ENCODE data around the gene PRSS36.
"Not testable (repeated sequence)": the region's sequence is repeated elsewhere in the genome, so short reads cannot be mapped to it uniquely, and the experiment has no call there.

Gene PRSS36

DNA sequence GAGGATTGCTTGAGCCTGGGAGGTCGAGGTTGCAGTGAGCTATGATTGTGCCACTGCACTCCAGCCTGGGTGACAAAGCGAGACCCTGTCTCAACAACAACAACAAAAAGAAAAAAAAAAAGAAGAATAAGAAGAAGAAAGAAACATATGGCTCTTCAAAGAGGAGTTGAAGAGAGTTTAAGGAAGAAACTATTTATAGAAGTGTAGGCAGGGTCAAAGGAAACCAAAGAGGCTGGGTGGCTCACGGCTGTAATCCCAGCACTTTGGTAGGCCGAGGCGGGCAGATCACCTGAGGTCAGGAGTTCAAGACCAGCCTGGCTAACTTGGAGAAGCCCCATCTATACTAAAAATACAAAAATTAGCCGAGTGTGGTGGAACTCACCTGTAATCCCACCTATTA is 1.1 kb upstream of the PRSS36 start:
- not testable (repeated sequence) for H3K27me3 ChIP-seq (ENCODE audit: control insufficient read depth, insufficient read depth, low read length); H3K4me3 ChIP-seq (ENCODE audit: low read length); DNase-seq (ENCODE audit: low read depth, low spot score); H3K4me1 ChIP-seq (ENCODE audit: control insufficient read depth, insufficient read depth, low read length); H3K36me3 ChIP-seq (ENCODE audit: control insufficient read depth, insufficient read depth, low read length); H3K27ac ChIP-seq (ENCODE audit: low read length); H3K9me3 ChIP-seq (ENCODE audit: control insufficient read depth, insufficient read depth, low read length)
- WGBS (ENCODE audit: insufficient coverage, insufficient read length): no CpG with 5 or more reads among the region's 6 CpGs

DNA sequence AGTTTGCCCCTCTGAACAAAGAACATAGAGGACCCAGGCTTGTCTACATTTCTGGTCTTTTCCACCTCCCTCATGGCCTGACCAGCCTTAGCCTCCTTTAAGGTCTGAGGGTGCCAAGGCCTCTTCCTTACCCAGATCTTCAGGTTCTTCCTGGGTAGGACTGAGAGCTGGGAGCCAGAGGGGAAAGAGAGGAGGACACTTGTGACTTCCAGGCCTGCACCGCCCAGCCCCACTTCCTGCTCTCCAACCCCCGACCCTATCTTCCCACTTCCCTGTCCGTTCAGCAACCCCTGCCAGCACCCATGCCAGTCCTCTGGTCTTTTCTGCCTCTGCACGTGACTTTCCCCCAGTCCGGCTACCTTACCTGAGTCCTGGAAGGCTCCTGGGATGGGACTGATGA is 534 bp downstream of the PRSS36 start:
- no peak overlapping the region for H3K27ac ChIP-seq (ENCODE audit: low read length)
- no peak overlapping the region for H3K4me3 ChIP-seq (ENCODE audit: low read length)
- no CpG with 5 or more reads among the region's 5 CpGs for WGBS (ENCODE audit: insufficient coverage, insufficient read length)
- H3K36me3 ChIP-seq (ENCODE audit: control insufficient read depth, insufficient read depth, low read length): no peaks in the 10 kb centered on the region
- no peaks in the 10 kb centered on the region for H3K27me3 ChIP-seq (ENCODE audit: control insufficient read depth, insufficient read depth, low read length)
- no peaks in the 10 kb centered on the region for H3K9me3 ChIP-seq (ENCODE audit: control insufficient read depth, insufficient read depth, low read length)
- H3K4me1 ChIP-seq (ENCODE audit: control insufficient read depth, insufficient read depth, low read length): peaks cover 5% of the 10 kb centered on the region; the same call in 1 of the 2 replicates
- no peak for DNase-seq (ENCODE audit: low read depth, low spot score)

DNA sequence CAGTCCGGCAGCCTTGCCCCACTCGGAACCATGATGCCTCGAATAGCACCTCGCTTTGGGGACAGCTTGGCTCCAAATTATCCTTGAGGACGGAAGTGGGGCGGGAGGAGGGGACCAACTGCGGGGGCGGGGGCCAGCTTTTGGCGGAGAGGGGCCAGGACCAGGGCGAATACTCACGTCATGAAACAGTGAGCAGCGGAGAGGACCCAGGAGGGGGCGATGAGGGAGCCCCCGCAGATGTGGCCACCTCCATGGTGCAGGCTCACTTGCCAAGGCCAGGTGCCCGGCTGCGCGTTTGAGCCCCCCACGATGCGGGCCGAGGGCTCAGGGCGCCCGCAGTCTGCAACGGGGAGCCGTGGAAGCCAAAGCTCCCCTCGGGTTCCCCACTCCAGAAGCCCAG is 970 bp downstream of the PRSS36 start:
- H3K27me3 ChIP-seq (ENCODE audit: control insufficient read depth, insufficient read depth, low read length): no peaks in the 10 kb centered on the region
- no peak overlapping the region for H3K27ac ChIP-seq (ENCODE audit: low read length)
- no peaks in the 10 kb centered on the region for H3K36me3 ChIP-seq (ENCODE audit: control insufficient read depth, insufficient read depth, low read length)
- WGBS (ENCODE audit: insufficient coverage, insufficient read length): no CpG with 5 or more reads among the region's 25 CpGs
- H3K4me1 ChIP-seq (ENCODE audit: control insufficient read depth, insufficient read depth, low read length): peaks cover 5% of the 10 kb centered on the region; the same call in 1 of the 2 replicates
- no peaks in the 10 kb centered on the region for H3K9me3 ChIP-seq (ENCODE audit: control insufficient read depth, insufficient read depth, low read length)
- no peak overlapping the region for H3K4me3 ChIP-seq (ENCODE audit: low read length)
- DNase-seq (ENCODE audit: low read depth, low spot score): no peak

DNA sequence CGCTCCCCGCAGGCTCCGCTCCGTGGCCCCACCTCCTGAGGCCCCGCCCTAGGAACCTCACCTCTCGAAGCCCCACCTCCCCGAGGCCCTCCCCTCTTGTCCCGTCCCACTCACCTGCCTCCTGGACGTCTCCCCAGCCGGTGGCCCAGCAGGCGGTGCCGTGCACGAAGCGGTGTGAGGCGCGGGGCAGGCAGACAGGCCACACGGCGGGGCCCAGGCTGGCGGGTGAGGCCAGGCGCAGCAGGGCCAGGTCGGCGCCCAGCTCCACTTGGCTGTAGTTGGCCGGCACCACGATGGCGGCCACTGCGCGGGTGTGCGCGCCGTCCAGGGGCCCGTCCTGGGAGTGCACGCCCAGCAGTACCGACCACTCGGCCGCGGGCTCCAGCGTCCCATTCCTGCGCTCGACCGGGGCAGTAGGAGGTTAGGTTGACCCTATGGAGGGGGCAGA is 1.6 kb downstream of the PRSS36 start:
- Histone ChIP-seq H3K4me3 (ENCODE audit: low read length) (peak overlapping the region; percentile 35; the same call in 1 of the 2 replicates), H3K36me3 (ENCODE audit: control insufficient read depth, insufficient read depth, low read length) (no peaks in the 10 kb centered on the region), H3K27me3 (ENCODE audit: control insufficient read depth, insufficient read depth, low read length) (no peaks in the 10 kb centered on the region), H3K4me1 (ENCODE audit: control insufficient read depth, insufficient read depth, low read length) (peaks cover 5% of the 10 kb centered on the region; the same call in 1 of the 2 replicates), H3K27ac (ENCODE audit: low read length) (no peak overlapping the region), H3K9me3 (ENCODE audit: control insufficient read depth, insufficient read depth, low read length) (no peaks in the 10 kb centered on the region)
- WGBS (ENCODE audit: insufficient coverage, insufficient read length): no CpG with 5 or more reads among the region's 40 CpGs
- no peak for DNase-seq (ENCODE audit: low read depth, low spot score)

DNA sequence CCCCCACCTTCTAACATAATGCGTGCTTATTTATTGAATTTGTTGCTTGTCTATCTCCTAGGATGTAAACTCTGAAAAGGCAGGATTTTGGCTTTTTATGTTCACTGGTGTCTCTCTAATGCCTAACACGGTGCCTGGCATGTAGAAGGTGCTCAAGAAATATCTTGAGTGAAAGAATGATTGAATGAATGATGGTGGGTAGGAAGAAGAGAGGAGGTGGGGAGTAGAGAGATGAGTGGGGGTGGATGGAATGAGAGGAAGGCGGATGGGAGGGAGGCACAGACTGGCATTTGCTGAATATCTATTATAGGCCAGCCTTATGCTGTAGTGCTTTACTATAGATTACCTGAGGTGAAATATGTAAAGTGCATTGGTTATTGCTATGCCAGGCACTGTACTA is 2.3 kb downstream of the PRSS36 start:
- Histone ChIP-seq H3K27me3 (ENCODE audit: control insufficient read depth, insufficient read depth, low read length) (no peaks in the 10 kb centered on the region), H3K9me3 (ENCODE audit: control insufficient read depth, insufficient read depth, low read length) (no peaks in the 10 kb centered on the region), H3K4me3 (ENCODE audit: low read length) (no peak overlapping the region), H3K4me1 (ENCODE audit: control insufficient read depth, insufficient read depth, low read length) (peaks cover 8% of the 10 kb centered on the region), H3K27ac (ENCODE audit: low read length) (no peak overlapping the region), H3K36me3 (ENCODE audit: control insufficient read depth, insufficient read depth, low read length) (no peaks in the 10 kb centered on the region)
- no CpG with 5 or more reads among the region's 3 CpGs for WGBS (ENCODE audit: insufficient coverage, insufficient read length)
- DNase-seq (ENCODE audit: low read depth, low spot score): no peak

DNA sequence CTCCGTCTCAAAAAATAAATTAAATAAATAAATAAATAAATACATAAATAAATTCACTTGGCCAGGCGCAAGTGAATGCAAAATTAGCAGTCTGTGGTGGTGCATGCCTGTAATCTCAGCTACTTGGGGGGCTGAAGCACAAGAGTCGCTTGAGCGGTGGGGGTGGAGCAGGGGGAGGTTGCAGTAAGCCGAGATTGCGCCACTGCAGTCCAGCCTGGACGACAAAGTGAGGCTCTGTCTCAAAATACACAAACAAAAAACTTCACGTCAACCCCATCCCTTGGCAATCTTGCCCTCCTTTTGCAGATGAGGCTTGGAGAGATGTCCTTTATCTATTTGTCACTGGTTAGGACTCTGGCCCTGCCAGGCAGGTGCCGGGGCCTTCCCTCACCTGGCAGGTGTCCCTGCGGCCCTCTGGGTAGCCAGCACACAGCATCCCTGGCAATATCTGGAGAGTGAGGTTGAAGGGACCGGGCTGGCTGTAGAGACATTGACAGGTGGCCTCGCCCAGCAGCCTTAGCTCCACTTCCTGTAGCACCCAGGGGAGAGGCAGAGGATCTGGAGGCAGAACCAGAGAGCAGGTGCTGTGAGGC is 4.4 kb downstream of the PRSS36 start:
- peaks cover 14% of the 10 kb centered on the region for H3K4me1 ChIP-seq (ENCODE audit: control insufficient read depth, insufficient read depth, low read length)
- H3K4me3 ChIP-seq (ENCODE audit: low read length): no peak overlapping the region
- no peak for DNase-seq (ENCODE audit: low read depth, low spot score)
- H3K36me3 ChIP-seq (ENCODE audit: control insufficient read depth, insufficient read depth, low read length): no peaks in the 10 kb centered on the region
- WGBS (ENCODE audit: insufficient coverage, insufficient read length): no CpG with 5 or more reads among the region's 12 CpGs
- no peaks in the 10 kb centered on the region for H3K27me3 ChIP-seq (ENCODE audit: control insufficient read depth, insufficient read depth, low read length)
- H3K27ac ChIP-seq (ENCODE audit: low read length): no peak overlapping the region
- no peaks in the 10 kb centered on the region for H3K9me3 ChIP-seq (ENCODE audit: control insufficient read depth, insufficient read depth, low read length)

DNA sequence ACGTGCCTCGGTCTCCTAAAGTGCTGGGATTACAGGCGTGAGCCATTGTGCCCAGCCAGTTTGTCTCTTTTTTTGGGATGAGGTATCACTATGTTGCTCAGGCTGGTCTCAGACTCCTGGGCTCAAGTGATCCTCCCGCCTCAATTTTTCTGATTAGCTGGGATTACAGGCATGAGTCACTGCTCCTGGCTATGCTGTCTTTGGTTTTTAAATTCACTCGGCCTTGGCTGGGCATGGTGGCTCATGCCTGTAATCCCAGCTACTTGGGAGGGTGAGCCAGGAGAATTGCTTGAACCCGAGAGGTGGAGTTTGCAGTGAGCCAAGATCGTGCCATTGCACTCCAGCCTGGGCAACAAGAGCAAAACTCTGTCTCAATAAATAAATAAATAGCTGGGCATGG is 5.4 kb downstream of the PRSS36 start:
- H3K4me1 ChIP-seq (ENCODE audit: control insufficient read depth, insufficient read depth, low read length): peaks cover 12% of the 10 kb centered on the region
- H3K27ac ChIP-seq (ENCODE audit: low read length): not testable (repeated sequence)
- no CpG with 5 or more reads among the region's 7 CpGs for WGBS (ENCODE audit: insufficient coverage, insufficient read length)

DNA sequence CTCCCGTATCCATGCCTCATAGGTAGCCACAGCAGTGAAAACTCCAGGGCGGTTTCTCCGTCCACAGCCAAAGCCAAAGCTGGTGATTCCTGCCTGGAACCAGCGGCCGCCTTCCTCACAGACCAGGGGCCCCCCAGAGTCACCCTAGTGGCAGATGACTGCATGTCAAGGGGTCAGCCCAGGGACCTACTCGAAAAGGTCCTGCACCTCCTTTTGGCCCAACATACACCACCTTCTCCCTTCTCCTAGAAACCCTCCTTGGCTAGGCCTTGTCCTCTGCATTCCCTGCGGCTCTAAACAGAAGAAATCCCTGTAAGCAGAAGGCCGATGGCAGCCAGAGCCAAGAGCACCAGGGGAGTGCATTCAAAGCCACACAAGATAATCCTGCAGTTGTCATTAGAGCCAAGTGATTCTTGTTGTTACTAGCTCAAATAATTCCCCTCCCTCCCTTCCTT is 6.1 kb downstream of the PRSS36 start:
- Histone ChIP-seq H3K36me3 (ENCODE audit: control insufficient read depth, insufficient read depth, low read length) (no peaks in the 10 kb centered on the region), H3K27me3 (ENCODE audit: control insufficient read depth, insufficient read depth, low read length) (no peaks in the 10 kb centered on the region), H3K27ac (ENCODE audit: low read length) (no peak overlapping the region), H3K9me3 (ENCODE audit: control insufficient read depth, insufficient read depth, low read length) (no peaks in the 10 kb centered on the region), H3K4me3 (ENCODE audit: low read length) (no peak overlapping the region), H3K4me1 (ENCODE audit: control insufficient read depth, insufficient read depth, low read length) (peaks cover 17% of the 10 kb centered on the region)
- no peak for DNase-seq (ENCODE audit: low read depth, low spot score)
- WGBS (ENCODE audit: insufficient coverage, insufficient read length): no CpG with 5 or more reads among the region's 8 CpGs

More for the DNA sequence above, 5.4 kb downstream of the PRSS36 start:
- not testable (repeated sequence) for H3K36me3 ChIP-seq (ENCODE audit: control insufficient read depth, insufficient read depth, low read length); H3K9me3 ChIP-seq (ENCODE audit: control insufficient read depth, insufficient read depth, low read length); DNase-seq (ENCODE audit: low read depth, low spot score); H3K27me3 ChIP-seq (ENCODE audit: control insufficient read depth, insufficient read depth, low read length); H3K4me3 ChIP-seq (ENCODE audit: low read length)

DNA sequence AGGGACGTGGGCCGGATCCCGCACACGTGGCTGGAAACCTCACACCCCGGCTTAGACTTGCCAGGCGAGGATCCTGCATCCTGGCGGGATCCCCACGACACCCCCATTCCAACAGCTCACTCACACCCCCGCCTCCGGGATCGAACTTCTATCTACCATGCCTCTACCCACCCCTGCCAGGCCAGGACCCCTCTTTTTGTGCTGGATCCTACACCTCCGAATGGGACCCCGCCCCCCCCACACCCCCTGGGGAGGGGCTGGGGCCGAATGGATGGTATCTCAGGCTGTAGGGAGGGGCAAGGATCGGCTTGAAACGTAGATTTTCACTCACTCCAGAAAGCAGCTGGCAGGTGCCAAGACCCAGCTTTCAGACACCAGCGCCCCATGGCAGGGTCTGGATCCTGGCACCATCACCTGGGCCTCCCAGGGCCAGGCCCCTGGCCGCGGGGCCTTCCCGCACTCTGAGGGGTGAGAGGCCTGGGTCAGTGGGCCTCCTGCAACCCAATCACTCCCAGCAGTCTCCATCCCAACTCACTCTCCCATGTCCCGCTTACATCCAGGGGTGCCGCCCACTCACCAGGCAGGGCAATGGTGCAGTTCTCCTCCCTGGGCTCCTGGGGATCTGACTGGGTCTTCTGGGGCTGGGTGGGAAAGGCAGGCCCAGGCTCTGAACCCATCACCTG is 6.7 kb downstream of the PRSS36 start:
- no peak for DNase-seq (ENCODE audit: low read depth, low spot score)
- no CpG with 5 or more reads among the region's 22 CpGs for WGBS (ENCODE audit: insufficient coverage, insufficient read length)
- Histone ChIP-seq H3K27ac (ENCODE audit: low read length) (no peak overlapping the region), H3K4me1 (ENCODE audit: control insufficient read depth, insufficient read depth, low read length) (peaks cover 18% of the 10 kb centered on the region), H3K4me3 (ENCODE audit: low read length) (no peak overlapping the region), H3K36me3 (ENCODE audit: control insufficient read depth, insufficient read depth, low read length) (no peaks in the 10 kb centered on the region), H3K9me3 (ENCODE audit: control insufficient read depth, insufficient read depth, low read length) (no peaks in the 10 kb centered on the region), H3K27me3 (ENCODE audit: control insufficient read depth, insufficient read depth, low read length) (no peaks in the 10 kb centered on the region)

DNA sequence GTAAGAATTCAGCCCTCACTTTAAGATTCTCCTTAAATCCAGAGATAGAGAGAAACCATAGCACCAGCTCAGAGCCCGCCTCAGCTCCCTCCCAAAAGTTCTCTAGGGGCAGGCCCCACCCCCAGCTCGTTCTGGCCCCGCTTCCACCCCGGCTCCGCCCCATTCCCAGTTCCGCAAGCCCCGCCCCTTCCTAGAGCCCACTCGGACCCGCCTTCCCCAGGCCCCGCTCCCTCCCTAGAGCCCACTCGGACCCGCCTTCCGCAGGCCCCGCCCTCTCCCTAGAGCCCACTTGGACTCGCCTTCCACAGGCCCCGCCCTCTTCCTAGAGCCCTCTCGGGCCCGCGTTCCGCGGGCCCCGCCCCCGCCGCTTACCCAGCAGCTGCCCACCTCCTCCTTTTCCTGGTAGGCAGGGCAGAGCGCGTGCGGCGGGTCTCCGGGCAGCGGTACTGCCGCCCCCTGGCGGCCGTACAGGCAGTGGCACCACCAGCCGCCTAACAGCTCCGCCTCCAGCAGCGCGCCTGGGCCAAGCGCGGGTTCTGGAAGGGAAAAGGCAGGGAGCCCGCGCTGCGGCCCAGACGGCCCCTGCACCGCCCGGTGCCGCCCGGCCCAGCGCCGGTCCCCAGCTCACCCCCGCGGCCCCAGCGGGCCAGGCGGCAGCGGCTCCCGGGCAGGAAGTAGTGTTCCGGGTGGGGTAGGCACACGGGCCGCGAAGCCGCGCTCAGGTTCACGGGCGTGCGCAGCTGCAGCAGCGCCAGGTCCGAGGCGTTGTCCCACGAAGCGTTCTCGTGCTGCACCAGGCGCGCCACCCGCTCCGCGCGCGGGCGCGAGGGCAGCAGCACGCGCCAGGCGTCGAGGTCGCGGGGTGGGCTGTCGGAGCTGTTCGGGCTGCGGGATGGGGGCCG is 7.5 kb downstream of the PRSS36 start:
- Histone ChIP-seq H3K4me3 (ENCODE audit: low read length) (peak overlapping the region; percentile 28; the same call in 1 of the 2 replicates), H3K36me3 (ENCODE audit: control insufficient read depth, insufficient read depth, low read length) (no peaks in the 10 kb centered on the region), H3K27ac (ENCODE audit: low read length) (no peak overlapping the region)

More for the DNA sequence above, 7.5 kb downstream of the PRSS36 start:
- DNase-seq (ENCODE audit: low read depth, low spot score): no peak
- H3K9me3 ChIP-seq (ENCODE audit: control insufficient read depth, insufficient read depth, low read length): no peaks in the 10 kb centered on the region
- no CpG with 5 or more reads among the region's 89 CpGs for WGBS (ENCODE audit: insufficient coverage, insufficient read length)
- peaks cover 18% of the 10 kb centered on the region for H3K4me1 ChIP-seq (ENCODE audit: control insufficient read depth, insufficient read depth, low read length)
- no peaks in the 10 kb centered on the region for H3K27me3 ChIP-seq (ENCODE audit: control insufficient read depth, insufficient read depth, low read length)

All from iPS DF 6.9 (cell line).